ENCODE measurements around the gene SART3. TPM values are rescaled to one million over a fixed set of nuclear protein-coding genes. Genes with fewer than 3 reads are reported as not detected.

SART3 gene
- total and polyA plus RNA-seq, 9 donors, result 27.9 to 55.3 (median 46.8) TPM

DNA sequence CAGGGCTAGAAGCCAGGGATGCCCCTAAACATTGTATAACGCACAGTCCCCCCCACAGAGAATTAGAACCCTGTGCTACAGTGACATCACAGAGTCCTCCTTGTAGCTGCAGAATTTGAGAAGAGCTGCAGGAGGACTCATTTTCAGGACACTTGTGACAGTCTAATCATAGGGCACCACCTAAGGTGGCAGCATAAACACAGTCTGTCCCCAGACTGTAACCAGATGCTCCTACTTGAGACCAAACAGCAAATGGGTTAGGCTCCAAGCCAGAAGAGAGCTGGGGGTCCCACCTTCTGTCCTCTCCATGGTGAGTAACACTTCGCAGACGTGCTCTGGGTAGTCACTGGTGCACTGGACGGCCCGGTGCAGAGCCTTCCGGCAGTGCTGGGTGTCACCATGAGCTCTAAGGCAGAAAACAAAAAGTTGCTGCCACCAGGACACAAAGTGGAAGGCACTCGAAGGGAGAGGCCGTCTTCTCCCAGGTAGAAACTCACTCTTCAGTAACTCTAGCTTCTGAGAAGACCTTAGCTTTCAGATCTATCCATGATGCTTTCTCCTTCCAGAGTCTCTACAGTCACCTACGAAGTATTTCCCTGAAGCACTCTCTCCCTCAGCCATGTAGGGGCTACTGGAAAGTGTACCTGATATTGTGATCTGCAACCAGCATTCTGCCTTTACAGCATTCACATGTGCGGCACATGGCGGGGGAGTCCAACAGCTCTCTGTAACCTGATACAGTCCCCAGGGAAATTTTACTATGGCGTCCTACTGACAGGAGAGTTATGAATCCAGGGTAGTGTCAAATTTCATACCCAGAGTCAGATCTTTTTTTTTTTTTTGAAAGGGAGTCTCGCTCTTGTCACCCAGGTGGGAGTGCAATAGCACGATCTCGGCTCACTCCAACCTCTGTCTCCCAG, 28.8 kb downstream of the SART3 start:
- Histone ChIP-seq H3K27ac (no peak overlapping the region), H3K36me3 (no peaks in the 10 kb centered on the region), H3K4me1 (ENCODE audit: insufficient read depth) (no peaks in the 10 kb centered on the region), H3K9me3 (no peaks in the 10 kb centered on the region), H3K4me3 (no peak overlapping the region), H3K27me3 (no peaks in the 10 kb centered on the region)
- TF ChIP-seq EP300 (IDR thresholded peaks at IDR 0.05) (no peak), POLR2A (IDR thresholded peaks at IDR 0.05) (no peak)
- TF ChIP-seq, protein P1, sequence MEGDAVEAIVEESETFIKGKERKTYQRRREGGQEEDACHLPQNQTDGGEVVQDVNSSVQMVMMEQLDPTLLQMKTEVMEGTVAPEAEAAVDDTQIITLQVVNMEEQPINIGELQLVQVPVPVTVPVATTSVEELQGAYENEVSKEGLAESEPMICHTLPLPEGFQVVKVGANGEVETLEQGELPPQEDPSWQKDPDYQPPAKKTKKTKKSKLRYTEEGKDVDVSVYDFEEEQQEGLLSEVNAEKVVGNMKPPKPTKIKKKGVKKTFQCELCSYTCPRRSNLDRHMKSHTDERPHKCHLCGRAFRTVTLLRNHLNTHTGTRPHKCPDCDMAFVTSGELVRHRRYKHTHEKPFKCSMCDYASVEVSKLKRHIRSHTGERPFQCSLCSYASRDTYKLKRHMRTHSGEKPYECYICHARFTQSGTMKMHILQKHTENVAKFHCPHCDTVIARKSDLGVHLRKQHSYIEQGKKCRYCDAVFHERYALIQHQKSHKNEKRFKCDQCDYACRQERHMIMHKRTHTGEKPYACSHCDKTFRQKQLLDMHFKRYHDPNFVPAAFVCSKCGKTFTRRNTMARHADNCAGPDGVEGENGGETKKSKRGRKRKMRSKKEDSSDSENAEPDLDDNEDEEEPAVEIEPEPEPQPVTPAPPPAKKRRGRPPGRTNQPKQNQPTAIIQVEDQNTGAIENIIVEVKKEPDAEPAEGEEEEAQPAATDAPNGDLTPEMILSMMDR (IDR thresholded peaks at IDR 0.05), result no peak
- WGBS, 3 donors, result 87 to 90% (median 89%) methylated on average over 15 of the region's 15 CpGs
- intact Hi-C loops (cut with DNase I), result no loop called here
- DNase-seq, result no peak

DNA sequence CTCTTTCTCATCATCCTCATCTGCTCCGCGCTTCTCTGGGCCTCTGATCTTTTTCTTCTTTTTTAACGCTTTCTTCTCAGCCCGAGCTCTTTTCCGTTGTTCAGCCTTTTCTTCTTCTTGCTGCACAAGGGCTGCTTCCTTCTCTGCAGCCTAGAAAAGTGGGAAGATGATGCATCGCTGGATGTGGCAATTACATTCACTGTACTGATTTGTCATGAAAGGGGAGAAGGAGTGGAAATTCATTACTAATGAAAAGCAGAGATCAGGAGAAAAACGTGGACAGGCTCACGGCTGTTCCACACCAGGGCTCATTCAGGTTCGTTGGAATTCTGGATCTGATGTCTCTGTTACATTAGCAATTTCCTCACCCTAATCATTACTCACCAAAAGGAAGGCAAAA, 30.8 kb downstream of the SART3 start:
- H3K27ac ChIP-seq, result no peak overlapping the region
- DNase-seq, result no peak
- H3K4me3 ChIP-seq, result no peak overlapping the region
- 91 to 92% (median 91%) methylated on average over 9 of the region's 9 CpGs for WGBS, 3 donors
- TF ChIP-seq POLR2A (IDR thresholded peaks at IDR 0.05) (no peak), EP300 (IDR thresholded peaks at IDR 0.05) (no peak)
- TF ChIP-seq, protein P1 (IDR thresholded peaks at IDR 0.05), result no peak
- H3K4me1 ChIP-seq (ENCODE audit: insufficient read depth), result no peaks in the 10 kb centered on the region
- intact Hi-C loops (cut with DNase I), result no loop called here
- H3K36me3 ChIP-seq, result no peaks in the 10 kb centered on the region
- no peaks in the 10 kb centered on the region for H3K27me3 ChIP-seq
- H3K9me3 ChIP-seq, result no peaks in the 10 kb centered on the region

DNA sequence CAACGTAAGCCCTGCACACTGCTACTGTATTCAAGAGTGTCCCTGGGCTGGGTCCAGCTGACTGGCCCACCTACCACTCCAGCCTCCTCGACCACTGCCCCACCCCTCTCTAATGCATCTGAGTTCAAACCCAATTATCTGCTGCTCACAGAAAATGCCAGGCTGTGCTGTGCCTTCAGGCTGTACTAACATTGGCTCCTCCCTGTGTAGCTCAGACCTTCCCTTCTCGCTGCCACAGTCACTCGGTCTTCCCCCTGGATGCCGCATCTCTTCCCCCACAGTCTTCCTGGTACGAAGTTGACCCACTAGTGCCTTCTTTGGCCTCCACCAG, 33.8 kb downstream of the SART3 start:
- WGBS, 3 donors, result 83 to 88% (median 85%) methylated on average over 6 of the region's 6 CpGs
- TF ChIP-seq, protein P1 (IDR thresholded peaks at IDR 0.05), result no peak
- no peak for TF ChIP-seq EP300 (IDR thresholded peaks at IDR 0.05)
- no peak for TF ChIP-seq POLR2A (IDR thresholded peaks at IDR 0.05)
- no peaks in the 10 kb centered on the region for H3K9me3 ChIP-seq
- H3K36me3 ChIP-seq, result peaks cover 2% of the 10 kb centered on the region
- H3K4me1 ChIP-seq (ENCODE audit: insufficient read depth), result no peaks in the 10 kb centered on the region
- H3K4me3 ChIP-seq, result no peak overlapping the region
- no peaks in the 10 kb centered on the region for H3K27me3 ChIP-seq
- no peak overlapping the region for H3K27ac ChIP-seq
- no peak for DNase-seq
- intact Hi-C loops (cut with DNase I), result no loop called here

DNA sequence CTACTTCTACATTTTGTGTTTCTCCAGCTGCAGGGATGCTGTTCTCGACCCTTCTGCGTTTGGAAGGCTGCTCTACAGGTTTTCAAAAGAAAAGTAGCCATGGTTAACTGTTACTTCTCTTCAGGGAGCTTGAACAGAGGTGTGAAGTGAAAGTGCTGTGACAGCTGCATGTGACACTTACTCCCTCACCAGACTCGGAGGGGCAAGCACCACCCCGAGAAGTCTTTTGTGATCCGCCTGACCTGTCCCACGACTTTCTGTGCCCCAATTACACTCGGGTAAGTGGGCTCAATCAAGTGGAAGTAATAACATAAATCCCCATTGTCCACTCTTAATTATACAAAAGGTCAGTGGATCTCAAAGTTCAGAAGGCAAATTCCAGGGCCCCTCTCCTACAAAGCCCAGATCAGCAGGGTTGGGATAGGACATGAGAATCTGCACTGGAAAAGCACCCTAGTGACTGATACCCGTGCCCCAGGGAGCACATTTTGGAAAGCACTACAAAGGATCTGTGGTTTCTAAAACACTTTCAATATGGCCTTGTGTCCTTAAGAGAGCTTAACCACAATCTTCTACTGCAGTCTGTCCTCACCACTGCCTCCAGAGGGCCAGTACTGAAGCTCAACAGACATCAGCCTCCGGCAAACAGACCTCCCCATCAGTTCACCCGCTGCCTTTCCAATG, 34.3 kb downstream of the SART3 start:
- TF ChIP-seq, protein P1 (IDR thresholded peaks at IDR 0.05), result no peak
- no peak for TF ChIP-seq POLR2A (IDR thresholded peaks at IDR 0.05)
- TF ChIP-seq EP300 (IDR thresholded peaks at IDR 0.05), result no peak
- no peak overlapping the region for H3K27ac ChIP-seq
- H3K27me3 ChIP-seq, result no peaks in the 10 kb centered on the region
- no peaks in the 10 kb centered on the region for H3K4me1 ChIP-seq (ENCODE audit: insufficient read depth)
- intact Hi-C loops (cut with DNase I), result no loop called here
- H3K4me3 ChIP-seq, result no peak overlapping the region
- H3K9me3 ChIP-seq, result no peaks in the 10 kb centered on the region
- DNase-seq, result no peak
- 71 to 81% (median 79%) methylated on average over 10 of the region's 10 CpGs for WGBS, 3 donors
- H3K36me3 ChIP-seq, result peaks cover 2% of the 10 kb centered on the region
